GF-D8 (cell line): ENCODE data around the gene FRRS1L.

ENCODE experiments used
- DNase-seq: peaks from one replicate; lab custom pipeline; 2025; lab: John Stamatoyannopoulos, UW

Gene FRRS1L

DNA sequence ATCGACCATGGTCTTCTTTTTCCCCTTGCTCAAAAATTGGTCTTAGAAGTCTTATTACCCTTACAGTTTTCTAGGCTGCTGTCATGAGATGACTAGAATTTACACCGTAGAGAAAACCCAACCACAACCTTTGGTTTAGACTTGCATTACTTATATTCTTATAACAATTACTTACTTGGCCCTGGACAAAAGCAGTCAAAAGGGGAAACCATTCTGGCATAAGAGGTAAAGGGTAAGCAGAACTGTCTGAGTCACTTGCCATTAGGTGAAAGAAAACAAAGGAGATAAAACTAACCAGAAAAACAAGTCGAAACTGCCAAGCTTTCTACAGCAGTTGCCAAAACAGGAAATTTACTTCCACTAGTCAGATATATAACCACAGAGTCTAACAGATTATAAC is 65.2 kb downstream of the FRRS1L start:
- peak; percentile 33 for DNase-seq

DNA sequence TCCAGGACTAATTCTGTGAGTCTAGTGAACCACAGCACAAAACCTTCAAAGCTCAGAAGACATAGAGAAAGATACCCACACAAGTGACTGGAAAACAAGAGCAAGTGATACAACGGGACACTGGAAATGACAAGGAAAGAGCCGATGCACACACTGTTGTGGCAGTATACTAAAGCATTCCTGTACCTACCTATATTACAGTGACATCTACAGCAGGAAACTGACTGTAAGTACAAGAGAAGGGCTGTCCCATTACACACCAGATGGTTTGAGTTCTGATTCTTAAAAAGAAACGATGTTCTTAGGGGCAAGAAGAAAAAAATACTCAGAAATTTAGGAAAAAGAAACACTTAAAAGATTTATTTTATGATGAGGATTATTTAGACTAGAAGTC is 65.8 kb downstream of the FRRS1L start:
- DNase-seq: no peak

DNA sequence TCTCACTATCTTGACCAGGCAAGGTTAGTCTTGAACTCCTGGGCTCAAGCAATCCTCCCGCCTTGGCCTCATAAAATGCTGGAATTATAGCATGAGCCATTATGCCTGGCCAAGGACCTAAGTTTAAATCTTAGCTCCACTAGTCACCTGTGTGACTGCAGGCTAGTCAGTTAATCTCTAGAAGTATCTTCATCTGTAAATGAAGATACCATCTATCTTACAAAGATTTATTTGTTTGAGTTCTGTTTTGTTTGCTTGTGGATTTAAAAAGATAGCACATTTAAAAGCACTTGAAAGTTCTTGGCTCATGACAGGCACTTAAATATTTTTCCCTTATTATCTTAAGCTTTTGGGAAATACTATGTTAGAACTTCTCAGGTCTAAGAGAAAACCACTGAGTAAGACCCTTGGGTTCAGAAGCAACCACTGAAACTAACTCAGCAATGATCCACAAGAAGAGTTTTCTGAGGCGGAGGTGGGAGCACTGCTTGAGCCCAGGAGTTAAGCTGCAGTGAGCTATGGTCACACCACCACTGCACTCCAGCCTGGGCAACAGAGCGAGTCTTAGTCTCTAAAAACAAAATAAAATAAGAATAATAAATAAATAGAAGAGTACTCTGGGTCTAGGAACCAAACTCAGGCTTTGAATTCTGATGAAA is 66.4 kb downstream of the FRRS1L start:
- no peak for DNase-seq

DNA sequence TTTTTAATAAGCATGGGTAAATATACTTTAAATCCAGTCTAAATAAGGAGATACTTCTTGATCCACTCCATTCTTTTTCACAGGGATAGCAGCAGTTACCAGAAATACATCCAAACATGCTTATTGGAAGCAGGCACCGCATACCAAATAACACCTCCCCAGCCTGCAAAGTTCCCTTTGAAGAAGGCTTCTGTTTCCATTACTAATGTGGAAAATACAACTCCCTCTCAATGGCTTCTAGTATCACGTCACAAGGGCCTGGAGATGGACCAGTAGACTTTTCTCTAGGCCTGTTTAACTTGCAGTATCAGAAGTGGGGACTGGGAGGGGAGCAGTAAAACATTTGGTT is 68.1 kb downstream of the FRRS1L start:
- DNase-seq: no peak

DNA sequence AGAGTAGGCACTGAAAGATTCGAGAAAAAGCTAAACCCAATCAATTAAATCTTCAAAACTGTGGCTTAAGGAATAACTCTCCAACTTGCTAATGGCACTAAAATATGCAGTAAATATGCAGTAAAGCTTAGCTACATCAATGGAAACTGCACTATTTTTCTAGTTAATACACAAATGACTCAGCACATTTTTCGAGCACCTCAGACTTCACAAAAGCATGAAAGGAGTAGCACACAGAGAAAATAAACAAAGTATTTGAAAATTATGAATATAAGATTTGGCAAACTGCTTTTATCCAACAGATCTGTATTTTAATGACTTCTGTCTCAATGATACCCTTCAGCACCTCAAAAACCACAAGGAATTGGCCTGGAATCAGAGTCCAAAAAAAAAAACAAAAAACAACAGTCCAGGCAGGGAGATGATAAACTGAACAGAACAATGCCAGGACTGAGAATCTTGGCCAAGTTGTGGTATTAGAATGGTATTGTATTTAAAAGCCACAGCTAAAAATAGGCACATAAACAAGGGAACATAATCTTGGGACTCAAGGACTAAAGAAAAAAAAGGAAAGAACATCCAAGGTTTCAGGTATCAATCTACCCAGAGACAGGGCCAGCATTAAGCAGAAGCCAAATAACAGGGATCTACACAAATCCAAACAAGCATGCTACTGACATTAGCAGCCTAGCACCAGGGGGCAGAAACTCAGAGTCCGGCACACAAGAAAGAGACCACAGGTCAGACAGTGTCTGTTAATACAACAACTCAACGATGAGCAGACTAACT is 68.7 kb downstream of the FRRS1L start:
- no peak for DNase-seq

DNA sequence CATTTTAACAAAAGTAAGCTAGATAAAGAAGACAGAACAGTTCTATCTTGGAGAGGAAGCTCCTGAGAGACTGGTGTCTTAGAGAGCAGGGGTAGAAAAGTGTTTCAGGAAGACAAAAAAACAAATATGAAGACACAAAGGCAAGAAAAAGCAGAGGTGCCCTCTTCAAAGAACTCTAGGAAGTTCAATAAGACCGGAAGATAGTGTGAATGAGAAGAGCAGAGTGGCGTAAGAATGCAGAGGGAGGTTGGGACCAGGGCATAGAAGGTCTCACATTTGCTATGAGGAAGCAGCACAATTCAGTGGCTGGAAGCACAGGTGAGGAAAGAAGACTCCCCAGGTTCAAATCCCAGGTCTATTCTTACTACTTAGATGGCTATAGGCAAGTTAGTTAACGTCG is 69.9 kb downstream of the FRRS1L start:
- DNase-seq: no peak

DNA sequence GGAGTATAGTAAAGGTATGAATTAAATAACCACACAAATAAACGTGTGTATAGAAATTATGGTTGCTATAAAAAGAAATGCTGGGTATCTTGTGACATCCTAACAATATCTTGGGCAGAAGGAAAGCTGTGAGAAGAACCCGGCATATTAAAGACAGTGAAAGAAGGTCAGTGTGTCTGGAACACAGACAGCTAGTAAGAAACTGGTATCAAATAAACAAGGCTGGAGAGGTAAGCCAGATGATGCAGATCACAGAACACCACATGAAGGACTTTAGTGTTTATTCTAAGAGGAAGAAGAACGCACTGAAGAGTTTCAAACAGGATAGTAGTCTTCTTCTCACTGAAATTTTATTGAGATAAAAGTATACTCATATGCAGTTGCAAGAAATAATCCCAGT is 71.7 kb downstream of the FRRS1L start:
- DNase-seq: no peak

DNA sequence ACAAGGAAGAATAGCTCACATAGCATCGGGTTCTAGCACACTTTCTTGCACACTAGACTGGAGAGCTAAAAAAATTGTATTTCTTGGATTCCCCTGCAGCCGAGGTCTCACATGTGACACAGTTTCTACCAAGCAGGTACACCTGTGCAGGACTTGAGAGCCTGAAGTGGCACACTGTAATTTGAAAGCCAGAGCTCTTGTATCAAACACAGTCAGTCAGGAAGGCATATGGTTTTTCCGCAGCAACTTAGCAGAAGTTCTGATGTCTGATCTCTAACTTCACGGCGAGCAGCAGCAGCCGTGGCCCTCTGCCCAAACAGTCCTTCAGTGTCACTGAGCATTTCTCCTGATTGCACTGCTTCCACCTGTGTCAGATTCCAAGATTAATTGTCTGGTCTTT is 72.8 kb downstream of the FRRS1L start:
- no peak for DNase-seq

DNA sequence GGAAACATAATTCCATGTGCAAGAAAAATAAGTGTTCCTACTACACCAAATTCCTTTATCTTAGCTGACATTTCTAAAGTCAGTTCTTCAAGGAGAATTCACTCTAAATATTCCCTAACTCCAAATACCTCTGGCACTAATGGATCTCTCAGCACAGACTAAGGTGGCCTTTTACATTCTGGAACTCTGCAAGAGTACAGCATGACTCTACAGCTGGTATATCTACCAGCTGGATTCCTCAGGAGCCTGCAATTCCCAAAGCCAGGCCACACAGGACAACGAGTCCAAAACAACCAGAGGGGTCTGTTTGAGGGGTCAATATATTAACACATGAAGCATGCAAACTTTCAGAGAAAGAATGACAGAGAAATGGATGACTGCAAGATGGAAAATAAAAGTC is 74.5 kb downstream of the FRRS1L start:
- no peak for DNase-seq

DNA sequence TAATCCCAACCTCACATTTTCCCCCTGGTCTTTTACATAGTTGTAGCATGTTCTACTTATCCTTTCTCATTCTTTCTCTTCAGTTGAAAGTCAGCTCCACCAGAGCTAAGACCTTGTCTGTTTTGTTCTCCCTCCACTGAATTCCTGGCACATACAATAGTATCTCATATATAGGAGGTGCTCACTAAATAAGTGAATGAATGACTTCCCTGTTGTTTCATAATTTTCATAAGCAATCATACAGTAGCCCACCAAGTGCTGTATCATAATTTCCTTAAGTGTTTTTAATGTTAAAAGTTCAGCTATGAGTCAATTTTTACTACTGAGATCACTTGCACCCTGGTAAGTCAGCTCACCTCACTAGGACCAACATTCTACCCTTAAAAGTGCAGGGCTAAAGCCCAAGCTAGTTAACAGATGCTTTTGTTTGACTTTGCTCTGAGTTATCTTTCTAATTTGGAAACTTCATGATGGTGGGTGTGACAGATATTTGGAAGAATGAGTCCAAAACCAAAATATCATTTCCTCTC is 74.9 kb downstream of the FRRS1L start:
- DNase-seq: no peak

DNA sequence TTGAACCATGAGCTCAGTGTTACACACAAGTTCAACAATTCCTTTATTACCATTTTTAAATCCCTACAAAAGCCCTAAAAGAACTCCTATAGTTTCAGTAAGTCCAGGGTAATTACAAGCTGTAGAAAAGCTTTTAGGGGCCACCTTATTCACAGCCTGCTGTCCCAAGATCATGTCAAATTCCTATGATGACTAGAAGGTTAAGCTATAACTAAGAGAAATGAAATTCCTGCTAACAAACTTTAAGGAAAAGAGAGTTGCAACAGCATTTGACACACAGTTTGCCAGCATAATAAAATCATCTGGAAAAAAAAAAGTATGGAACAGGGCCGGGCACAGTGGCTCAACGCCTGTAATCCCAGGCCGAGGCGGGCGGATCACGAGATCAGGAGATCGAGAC is 78.8 kb downstream of the FRRS1L start:
- DNase-seq: no peak

DNA sequence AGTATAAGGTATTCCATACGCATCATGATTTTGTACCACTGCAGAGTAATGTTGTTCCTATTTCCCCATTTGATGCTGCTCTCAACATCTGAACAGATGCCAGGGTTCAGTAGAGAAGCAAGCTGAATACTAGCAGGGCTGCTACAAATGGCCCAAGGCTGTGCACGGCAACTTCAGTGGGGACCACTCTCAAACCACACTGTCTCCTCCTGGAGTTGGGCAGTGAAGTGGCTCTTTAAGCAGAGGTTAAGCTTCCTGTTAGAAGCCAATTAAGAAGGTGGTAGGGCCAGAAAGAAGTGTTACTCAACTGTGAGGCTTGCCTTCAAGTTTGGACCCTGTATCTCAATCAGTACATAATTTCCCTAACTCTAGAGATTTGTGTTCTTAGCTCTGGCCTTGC is 79.3 kb downstream of the FRRS1L start:
- DNase-seq: no peak

DNA sequence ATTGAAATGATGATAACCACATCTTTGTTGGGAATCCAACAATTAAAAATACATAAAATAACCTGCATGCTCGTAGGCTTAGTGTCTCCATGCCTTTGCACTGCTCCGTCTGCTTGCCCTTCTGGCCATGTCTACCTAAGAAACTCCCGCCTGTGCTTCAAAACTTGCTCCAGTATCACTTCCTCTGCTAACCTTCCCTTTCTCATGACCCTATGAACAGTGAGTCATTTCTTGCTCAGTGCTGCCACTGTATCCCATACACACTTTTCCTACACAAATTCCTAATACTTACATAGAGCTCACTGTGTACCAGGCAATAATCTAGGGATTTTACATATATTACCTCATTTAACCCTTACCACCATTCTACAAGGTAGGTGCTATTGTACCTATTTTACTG is 80.8 kb downstream of the FRRS1L start:
- DNase-seq: no peak

DNA sequence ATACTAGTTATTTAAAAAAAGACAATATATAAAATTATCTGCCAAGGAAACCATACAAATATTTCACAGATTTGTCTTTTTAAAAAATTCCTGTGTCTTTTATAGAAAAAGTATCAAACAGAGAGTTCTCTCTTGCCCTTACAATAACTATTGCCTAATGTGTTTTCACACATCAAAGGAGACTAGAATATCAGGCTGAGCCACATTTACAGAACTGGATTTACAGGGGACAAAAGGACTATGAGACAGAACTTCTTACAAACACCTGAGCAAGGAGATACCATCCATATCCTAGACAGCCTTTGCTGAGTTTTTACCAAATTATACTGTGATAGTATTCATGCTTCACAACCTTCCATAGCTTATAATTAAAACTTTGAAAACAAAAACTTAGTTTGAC is 81.5 kb downstream of the FRRS1L start:
- no peak for DNase-seq

DNA sequence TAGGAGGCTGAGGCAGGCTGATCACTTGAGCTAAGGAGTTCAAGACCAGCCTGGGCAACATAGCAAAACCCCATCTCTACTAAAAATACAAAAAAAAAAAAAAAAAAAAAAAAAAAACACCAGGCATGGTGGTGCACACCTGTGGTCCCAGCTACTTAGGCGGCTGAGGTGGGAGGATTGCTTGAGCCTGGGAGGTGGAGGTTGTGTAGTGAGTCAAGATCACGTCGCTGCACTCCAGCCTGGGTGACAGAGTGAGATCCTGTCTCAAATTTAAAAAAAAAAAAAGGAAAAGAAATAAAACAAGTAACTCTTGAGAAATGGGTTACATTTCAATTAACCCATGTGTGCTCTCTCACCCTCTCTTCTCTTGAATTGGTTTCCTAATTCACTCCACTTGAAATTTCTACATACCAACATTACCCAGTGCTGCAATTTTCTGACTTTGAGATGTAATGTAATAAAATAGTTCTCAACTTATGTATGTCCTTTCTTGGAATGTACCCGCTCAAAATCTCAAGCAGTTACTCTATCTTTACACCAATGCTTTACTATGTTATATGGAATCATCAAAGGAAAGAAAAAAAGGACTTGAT is 83.1 kb downstream of the FRRS1L start:
- DNase-seq: no peak

DNA sequence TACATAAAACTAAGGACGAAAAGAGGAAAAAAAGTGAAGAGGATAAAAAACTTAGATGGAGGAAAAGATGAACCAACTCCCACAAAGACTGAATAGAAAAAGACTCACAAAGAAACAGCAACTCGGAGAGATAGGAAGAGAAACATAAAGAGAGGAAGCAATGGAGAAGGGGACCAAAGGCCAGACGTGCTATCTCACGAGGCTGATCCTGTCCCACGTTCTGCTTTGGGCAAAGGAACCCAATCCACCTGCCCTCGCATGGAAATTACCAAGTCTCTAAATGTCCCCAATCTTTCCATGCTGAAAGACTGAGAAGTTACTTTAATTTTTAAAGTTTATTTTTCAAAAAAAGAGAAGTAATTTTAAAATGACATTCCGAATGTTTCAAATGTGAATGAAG is 83.9 kb downstream of the FRRS1L start:
- no peak for DNase-seq

DNA sequence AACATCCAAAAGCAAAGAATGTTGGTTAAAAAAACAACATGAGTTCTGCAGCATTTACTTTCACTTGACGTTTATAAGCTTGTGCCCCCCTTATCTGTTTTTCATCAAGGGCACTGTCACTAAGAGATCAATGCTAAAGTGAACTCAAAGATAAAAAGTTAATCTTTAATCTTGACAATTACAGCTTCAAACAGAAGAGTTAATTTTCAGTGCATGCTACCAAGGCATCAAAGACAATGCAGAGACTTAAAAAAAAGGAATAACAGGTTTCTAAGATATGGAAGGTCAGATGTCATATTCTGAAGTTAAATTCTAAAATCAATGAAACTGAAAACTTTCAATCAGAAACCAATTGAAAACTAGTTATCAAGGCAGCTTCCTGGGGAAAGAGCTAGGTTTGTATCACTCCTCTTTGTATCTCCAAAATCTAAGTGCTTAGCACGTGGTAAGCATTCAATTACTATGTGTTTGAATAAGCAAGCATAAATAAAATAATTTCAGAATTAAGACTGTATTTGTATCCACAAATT is 84.9 kb downstream of the FRRS1L start:
- no peak for DNase-seq
